Fibroblast of skin of right biceps (primary cell): ENCODE results near the gene SVIL.
"Not testable (repeated sequence)": the region's sequence is repeated elsewhere in the genome, so short reads cannot be mapped to it uniquely, and the experiment has no call there.

Experiments
- DNase-seq: peaks from one replicate; pipeline ENCODE4 v3.0.0-alpha.2; 2013

Gene SVIL

GRCh38 chr10:29443745-29444523 is 190.8 kb downstream of the SVIL start:
- DNase-seq = peak; percentile 16

- DNase-seq = no peak
Observed at GRCh38 chr10:29440981-29441380, 193.8 kb downstream of the SVIL start.

- DNase-seq = not testable (repeated sequence)
Observed at GRCh38 chr10:29439005-29439404, 195.8 kb downstream of the SVIL start.

GRCh38 chr10:29438271-29438670 is 196.5 kb downstream of the SVIL start:
- peak; percentile 44 for DNase-seq

GRCh38 chr10:29437871-29438270 is 196.9 kb downstream of the SVIL start:
- no peak for DNase-seq

DNA sequence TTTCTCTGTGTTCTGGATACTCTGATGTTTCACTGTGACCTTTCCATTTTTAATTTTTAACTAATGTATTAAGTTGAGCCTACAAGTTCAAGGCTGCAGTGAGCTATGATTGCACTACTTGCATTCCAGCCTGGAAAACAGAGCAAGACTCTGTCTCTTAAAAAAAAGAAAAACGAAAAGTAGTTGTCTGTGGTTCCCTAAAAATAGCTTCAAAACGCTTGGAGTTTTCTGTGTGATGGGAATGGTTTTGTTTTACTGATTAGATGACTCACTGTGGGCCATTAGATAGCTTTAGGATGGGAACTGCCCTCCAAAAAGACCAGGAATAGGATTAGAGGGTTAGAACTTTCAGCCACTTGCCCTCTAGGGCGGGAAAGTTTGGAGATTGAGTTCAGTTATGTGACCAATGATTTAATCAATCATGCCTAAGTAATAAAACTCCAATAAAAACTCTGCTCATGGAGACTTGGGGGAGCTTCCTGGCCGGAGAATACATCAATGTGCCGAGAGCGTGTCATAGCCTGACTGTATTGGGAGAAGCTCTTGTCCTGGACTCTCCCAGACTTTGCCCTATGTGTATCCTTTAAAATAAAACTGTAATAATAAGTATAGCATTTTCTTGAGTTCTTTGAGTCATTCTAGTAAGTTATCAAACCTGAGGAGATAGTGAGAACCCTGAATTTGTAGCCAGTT is 198.8 kb downstream of the SVIL start:
- peak; percentile 69 for DNase-seq

DNA sequence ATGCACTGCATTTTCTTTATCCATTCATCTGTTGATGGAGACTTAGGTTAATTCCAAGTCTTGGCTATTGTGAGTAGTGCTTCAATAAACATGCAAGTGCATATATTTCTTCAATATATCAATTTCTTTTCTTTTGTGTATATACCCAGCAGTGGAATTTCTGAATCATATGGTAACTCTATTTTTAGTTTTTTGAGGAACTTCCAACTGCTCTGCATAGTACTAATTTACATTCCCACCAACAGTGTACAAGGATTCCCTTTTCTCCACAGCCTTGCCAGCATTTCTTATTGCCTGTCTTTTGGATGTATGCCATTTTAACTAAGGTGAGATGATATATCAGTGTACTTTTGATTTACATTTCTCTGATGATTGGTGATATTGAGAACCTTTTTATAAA is 200.7 kb downstream of the SVIL start:
- peak; percentile 29 for DNase-seq

DNA sequence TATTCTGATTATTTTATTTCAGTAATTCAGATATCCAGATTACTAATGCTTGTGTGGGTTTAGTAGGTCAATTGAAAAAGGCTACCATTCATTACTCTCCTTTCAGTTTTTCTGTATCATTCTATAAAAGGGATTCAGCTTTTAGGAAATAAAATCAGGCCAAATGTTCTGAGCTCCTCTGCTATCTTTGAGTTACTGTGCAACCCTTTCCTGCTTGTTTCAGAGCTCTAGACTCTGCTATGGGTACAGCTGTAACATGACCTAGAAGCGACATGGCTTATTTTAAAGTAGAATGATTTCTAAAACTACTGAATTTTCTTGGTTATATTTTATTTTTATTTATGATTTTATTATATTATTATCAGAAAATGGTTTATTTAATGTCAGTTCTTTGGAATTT is 203.1 kb downstream of the SVIL start:
- DNase-seq = no peak

- DNase-seq = peak; percentile 37
Observed at GRCh38 chr10:29430101-29430500, 204.7 kb downstream of the SVIL start.

DNA sequence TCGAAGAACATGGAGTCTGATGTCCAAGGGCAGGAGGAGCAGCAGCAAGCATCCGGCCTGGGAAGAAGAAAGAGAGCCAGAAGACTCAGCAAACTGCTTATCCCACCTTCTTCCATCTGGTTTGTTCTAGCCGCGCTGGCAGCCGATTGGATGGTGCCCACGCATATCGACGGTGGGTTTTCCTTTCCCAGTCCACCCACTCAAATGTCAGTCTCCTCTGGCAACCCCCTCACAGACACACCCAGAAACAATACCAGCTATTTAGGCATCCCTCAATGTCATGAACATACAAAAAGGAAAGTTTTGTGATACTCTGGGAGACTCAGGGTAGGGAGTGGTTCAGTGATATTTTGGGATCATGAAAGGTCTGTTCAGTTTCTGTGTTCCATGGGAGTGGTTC is 206.3 kb downstream of the SVIL start:
- DNase-seq = no peak

GRCh38 chr10:29427667-29428066 is 207.1 kb downstream of the SVIL start:
- no peak for DNase-seq

DNA sequence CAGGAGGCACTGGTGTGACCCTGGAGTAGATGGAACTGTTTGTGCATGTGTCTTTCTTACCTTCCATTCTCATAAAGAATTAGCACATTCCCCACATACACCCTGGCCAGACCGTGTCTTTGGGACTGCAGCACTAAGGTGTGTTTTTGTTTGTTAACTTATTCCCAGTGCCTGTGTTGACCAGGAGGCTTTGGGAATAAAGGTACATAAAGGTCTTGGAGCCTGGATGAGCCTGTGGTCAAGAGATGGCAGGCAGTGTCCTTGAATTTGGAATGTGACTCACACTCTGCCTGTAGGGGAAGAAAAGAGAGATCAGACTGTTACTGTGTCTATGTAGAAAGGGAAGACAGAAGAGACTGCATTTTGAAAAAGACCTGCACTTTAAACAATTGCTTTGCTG is 208.4 kb downstream of the SVIL start:
- no peak for DNase-seq

DNA sequence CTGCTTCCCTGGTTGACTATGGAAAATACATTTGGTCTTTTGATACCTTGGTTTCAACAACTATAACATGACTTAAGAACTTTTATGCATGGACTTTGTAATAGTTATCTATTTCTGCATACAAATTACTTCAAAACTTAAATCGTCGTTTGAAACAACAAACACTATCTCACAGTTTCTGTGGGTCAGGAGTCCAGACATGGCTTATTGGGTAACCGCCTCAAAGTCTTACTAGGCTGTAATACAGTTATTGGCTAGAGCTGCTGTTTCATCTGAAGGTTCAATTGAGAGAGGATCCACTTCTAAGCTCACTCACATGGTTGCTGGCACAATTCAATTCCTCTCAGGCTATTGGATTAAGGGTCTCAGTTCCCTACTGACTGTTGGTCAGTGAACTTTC is 210.8 kb downstream of the SVIL start:
- no peak for DNase-seq

GRCh38 chr10:29420744-29421143 is 214.0 kb downstream of the SVIL start:
- no peak for DNase-seq

GRCh38 chr10:29417324-29417723 is 217.4 kb downstream of the SVIL start:
- no peak for DNase-seq

- no peak for DNase-seq
Observed at GRCh38 chr10:29415876-29416275, 218.9 kb downstream of the SVIL start.

DNA sequence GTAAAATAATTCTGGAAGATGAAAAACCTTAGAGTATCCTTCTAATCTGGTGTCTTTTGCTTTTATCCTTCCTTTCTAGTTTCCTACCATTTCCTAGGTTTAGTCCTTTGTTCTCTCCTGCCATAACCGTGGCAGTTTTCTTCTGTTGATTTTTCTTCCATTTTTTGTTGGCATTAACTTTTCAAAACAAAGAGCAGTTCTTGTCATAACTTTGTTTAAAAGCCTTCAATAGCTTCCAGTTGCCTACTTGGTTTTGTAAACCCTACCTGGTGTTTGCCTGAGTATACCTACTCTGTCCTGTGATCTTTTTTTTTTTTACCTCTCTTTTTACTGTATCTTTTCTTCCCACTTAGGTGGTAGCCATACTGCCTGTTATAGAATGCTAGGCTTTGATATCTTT is 220.3 kb downstream of the SVIL start:
- no peak for DNase-seq

- no peak for DNase-seq
Observed at GRCh38 chr10:29412485-29412884, 222.3 kb downstream of the SVIL start.

GRCh38 chr10:29411666-29412315 is 223.0 kb downstream of the SVIL start:
- no peak for DNase-seq

- DNase-seq = peak; percentile 70
Observed at GRCh38 chr10:29409241-29410054, 225.3 kb downstream of the SVIL start.

GRCh38 chr10:29408847-29409240 is 225.9 kb downstream of the SVIL start:
- no peak for DNase-seq
